Endothelial cell (in vitro differentiated cells): Measurements from ENCODE around the gene PTPRN2. TPM values are rescaled to one million over a fixed set of nuclear protein-coding genes. Genes with fewer than 3 reads are reported as not detected.

Experiments
- DNase-seq: peaks from one replicate; pipeline ENCODE4 v3.0.0; 2021; ENCODE audit warnings: low spot score
- H3K27ac Mint-ChIP-seq: one replicate; pipeline ENCODE4 v1.8.0; 2021; ENCODE audit warnings: mixed read lengths, inconsistent platforms; ENCODE audit not compliant: unreplicated experiment
- H3K27me3 Mint-ChIP-seq: one replicate; pipeline ENCODE4 v1.8.0; 2021; ENCODE audit warnings: mild to moderate bottlenecking, moderate library complexity, mixed read lengths, inconsistent platforms; ENCODE audit not compliant: unreplicated experiment
- H3K36me3 Mint-ChIP-seq: one replicate; pipeline ENCODE4 v1.8.0; 2021; ENCODE audit warnings: mild to moderate bottlenecking, low read depth, mixed read lengths, inconsistent platforms; ENCODE audit not compliant: unreplicated experiment
- H3K4me1 Mint-ChIP-seq: one replicate; pipeline ENCODE4 v1.8.0; 2021; ENCODE audit warnings: mild to moderate bottlenecking, mixed read lengths, inconsistent platforms; ENCODE audit not compliant: unreplicated experiment
- H3K4me3 Mint-ChIP-seq: one replicate; pipeline ENCODE4 v1.8.0; 2021; ENCODE audit warnings: mild to moderate bottlenecking, mixed read lengths, inconsistent platforms; ENCODE audit not compliant: unreplicated experiment
- H3K9me3 Mint-ChIP-seq: one replicate; pipeline ENCODE4 v1.8.0; 2021; ENCODE audit warnings: mixed read lengths, inconsistent platforms; ENCODE audit not compliant: unreplicated experiment
- CTCF ChIP-seq: fragments of 200-600 bp; sonication (generic); IDR thresholded peaks from one replicate; pipeline ENCODE4 v1.5.0; 2021; ENCODE audit warnings: antibody characterized with exemption; ENCODE audit not compliant: unreplicated experiment
- total RNA-seq: library from RNA; stranded (reverse); fragmentation: NEBNext Ultra II Directional; extraction: Animal tissue kit (Norgen Biotek cat#: 25700); gene quantifications from one replicate; pipeline ENCODE4 v1.2.1, GENCODE V29; 2021; ENCODE audit not compliant: unreplicated experiment

Gene PTPRN2
- total RNA-seq, 1 donor from 2014 or later: 0.18 TPM

DNA sequence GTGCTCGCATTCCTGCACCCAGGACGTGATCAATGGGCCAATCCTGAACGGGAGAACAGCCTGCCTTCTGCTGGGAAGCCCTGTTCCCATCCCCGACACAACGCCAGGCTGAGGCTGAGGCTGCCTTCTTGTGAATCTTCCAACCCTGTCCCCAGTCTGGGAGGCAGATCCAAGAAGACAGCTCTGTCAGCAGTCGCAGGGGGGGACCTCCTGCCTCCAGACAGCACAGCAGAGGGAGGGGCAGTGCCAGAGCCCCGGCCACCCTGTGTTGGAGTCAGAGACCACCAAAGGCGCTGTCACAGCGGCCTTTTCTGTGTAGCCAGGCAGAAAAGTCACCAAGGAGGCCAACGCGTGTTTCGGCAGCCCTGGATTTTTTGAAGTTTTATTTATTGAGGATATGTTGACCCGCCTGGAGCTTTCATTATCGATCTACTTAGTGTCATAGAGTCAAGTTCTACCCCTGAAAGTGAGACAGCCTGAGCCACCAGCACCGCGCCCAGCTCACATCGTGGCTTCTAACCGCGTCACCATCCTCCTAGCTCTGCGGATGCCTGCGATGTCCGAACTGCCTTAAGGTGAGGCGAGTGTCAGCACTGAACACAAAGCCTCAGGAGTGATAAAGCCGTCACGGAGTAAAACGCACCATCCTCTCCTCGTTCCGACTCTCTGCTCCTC is 86.1 kb downstream of the PTPRN2 start:
- Mint-ChIP-seq H3K4me3 (no peak overlapping the region), H3K9me3 (peaks cover 25% of the 10 kb centered on the region), H3K36me3 (peaks cover 5% of the 10 kb centered on the region), H3K4me1 (no peaks in the 10 kb centered on the region), H3K27me3 (peaks cover 3% of the 10 kb centered on the region), H3K27ac (no peak overlapping the region)
- no peak for TF ChIP-seq CTCF
- DNase-seq: no peak

GRCh38 chr7:158500651-158501052 is 87.0 kb downstream of the PTPRN2 start:
- peaks cover 5% of the 10 kb centered on the region for H3K36me3 Mint-ChIP-seq
- DNase-seq: no peak

DNA sequence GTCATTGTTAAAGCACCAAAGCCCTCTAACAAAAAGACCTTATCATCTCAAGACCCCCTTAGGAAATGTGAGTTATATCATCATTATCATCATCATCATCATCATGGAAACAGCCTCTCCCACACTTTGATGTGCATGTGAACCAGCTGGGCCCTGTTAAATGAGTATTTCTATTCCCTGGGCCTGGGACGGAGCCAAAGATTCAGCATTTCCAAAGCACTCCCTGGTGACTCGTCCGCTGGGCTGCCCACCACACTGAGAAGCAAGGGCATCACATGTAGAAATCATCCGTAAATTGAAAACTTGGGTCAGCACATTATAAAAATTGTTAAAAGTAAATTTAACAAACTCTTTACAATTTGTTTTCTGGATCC is 88.6 kb downstream of the PTPRN2 start:
- no peaks in the 10 kb centered on the region for H3K4me1 Mint-ChIP-seq
- no peak for DNase-seq
- H3K4me3 Mint-ChIP-seq: no peak overlapping the region
- TF ChIP-seq CTCF: no peak
- peaks cover 17% of the 10 kb centered on the region for H3K9me3 Mint-ChIP-seq
- peaks cover 9% of the 10 kb centered on the region for H3K27me3 Mint-ChIP-seq
- H3K27ac Mint-ChIP-seq: no peak overlapping the region
- H3K36me3 Mint-ChIP-seq: peaks cover 9% of the 10 kb centered on the region

More at GRCh38 chr7:158500651-158501052, 87.0 kb downstream of the PTPRN2 start:
- TF ChIP-seq CTCF: no peak
- Mint-ChIP-seq H3K4me3 (no peak overlapping the region), H3K4me1 (no peaks in the 10 kb centered on the region), H3K9me3 (peaks cover 22% of the 10 kb centered on the region), H3K27me3 (peaks cover 3% of the 10 kb centered on the region), H3K27ac (no peak overlapping the region)

DNA sequence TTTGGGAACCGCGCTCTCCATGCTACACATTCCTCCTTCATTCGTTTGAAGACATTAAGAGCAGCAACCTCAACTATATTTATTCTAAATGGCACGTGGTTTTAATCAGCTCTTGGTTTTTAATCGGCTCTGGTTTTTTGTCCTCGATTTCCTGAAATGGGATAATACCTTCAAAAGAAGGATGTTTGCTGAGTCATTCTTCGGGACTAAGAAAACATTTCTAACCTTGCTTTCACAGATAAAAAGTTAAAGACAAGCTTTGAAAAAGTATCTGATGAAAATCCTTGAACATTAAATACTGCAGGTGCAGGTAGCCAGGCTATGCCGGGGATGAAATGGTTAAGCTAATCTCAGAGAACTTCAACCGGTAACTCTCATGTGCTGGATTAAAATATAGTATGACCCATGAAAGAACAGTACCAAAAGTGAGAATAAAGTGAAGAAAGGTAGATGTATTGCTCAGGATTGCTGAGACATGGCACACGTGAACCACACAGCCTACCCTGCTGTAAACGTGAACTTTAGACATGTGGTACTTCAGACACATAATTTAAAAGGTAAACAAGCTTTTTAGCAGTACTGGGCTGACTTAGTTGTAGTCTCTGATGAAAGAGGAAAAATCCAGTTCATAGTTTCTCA is 89.1 kb downstream of the PTPRN2 start:
- Mint-ChIP-seq H3K4me1 (no peaks in the 10 kb centered on the region), H3K4me3 (no peak overlapping the region), H3K27ac (no peak overlapping the region), H3K9me3 (peaks cover 16% of the 10 kb centered on the region), H3K36me3 (peaks cover 8% of the 10 kb centered on the region), H3K27me3 (peaks cover 12% of the 10 kb centered on the region)
- DNase-seq: no peak
- no peak for TF ChIP-seq CTCF

DNA sequence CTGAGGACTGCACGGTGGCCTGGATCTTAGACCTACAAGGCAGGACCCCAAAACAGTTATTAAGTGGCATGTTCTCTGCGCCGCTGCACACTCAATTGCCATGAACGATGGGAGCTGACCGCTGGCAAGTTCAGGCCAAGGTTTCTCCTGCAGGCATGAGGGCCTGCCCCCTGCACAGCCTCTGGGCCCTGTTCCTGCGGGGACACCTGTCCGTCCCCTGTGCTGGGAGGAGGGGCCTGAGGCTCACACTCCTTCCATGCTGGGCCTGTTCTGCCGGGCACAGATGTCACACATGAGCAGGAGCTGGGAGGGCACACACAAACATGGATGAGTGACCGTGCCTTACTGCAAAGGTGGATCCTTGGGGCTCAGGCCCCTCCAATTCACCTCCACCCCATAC is 90.0 kb downstream of the PTPRN2 start:
- Mint-ChIP-seq H3K27ac (peak overlapping the region; percentile 48), H3K9me3 (peaks cover 16% of the 10 kb centered on the region), H3K36me3 (peaks cover 4% of the 10 kb centered on the region), H3K4me3 (no peak overlapping the region), H3K27me3 (peaks cover 14% of the 10 kb centered on the region), H3K4me1 (no peaks in the 10 kb centered on the region)
- no peak for DNase-seq
- TF ChIP-seq CTCF: no peak
